SU-DHL-6 (cell line): ENCODE measurements around the gene LPCAT1.

Experiments
- CTCF ChIP-seq: fragments of 200-600 bp; sonication (generic); IDR thresholded peaks from one replicate; pipeline ENCODE4 v1.5.1; 2017; ENCODE audit warnings: antibody characterized with exemption, mild to moderate bottlenecking, low read length, moderate library complexity; ENCODE audit not compliant: insufficient read depth, poor library complexity, severe bottlenecking
- EZH2phosphoT487 ChIP-seq: fragments of 200-600 bp; sonication (generic), shearing (Covaris generic); conservative IDR thresholded peaks from 2 replicates; pipeline ENCODE4 v1.6.1; 2018; ENCODE audit warnings: mild to moderate bottlenecking, antibody characterized with exemption, low read length, moderate library complexity, mixed read lengths

- TF ChIP-seq CTCF, result no peak
- no peak for TF ChIP-seq EZH2phosphoT487
These were observed 10.3 kb downstream of the LPCAT1 start for GRCh38 chr5:1513326-1514026.
